Superior temporal gyrus (tissue), 1 donor: ENCODE results near the gene SAMD4A.
A peak's percentile ranks its signal among the peaks of the same experiment; 100 is the strongest.

ENCODE experiments used
- DNase-seq: peaks from one replicate; pipeline ENCODE4 v3.0.0-alpha.2; 2016; ENCODE audit errors: extremely low spot score

The SAMD4A gene

GRCh38 chr14:54564868-54565784 lies 1.8 kb upstream of the SAMD4A start:
- DNase-seq: peak; percentile 73

GRCh38 chr14:54565785-54566409 lies 1.0 kb upstream of the SAMD4A start:
- peak; percentile 86 for DNase-seq

GRCh38 chr14:54567224-54567638 lies 303 bp downstream of the SAMD4A start:
- no peak for DNase-seq

GRCh38 chr14:54567639-54568561 lies 972 bp downstream of the SAMD4A start:
- peak; percentile 35 for DNase-seq

GRCh38 chr14:54568821-54569595 lies 2.1 kb downstream of the SAMD4A start:
- DNase-seq: peak; percentile 37

GRCh38 chr14:54570047-54570446 lies 3.1 kb downstream of the SAMD4A start:
- DNase-seq: no peak

GRCh38 chr14:54570631-54571415 lies 3.9 kb downstream of the SAMD4A start:
- no peak for DNase-seq

- DNase-seq: no peak
Measured at GRCh38 chr14:54572316-54572715, 5.4 kb downstream of the SAMD4A start.

GRCh38 chr14:54574528-54574927 lies 7.6 kb downstream of the SAMD4A start:
- DNase-seq: no peak

- no peak for DNase-seq
Measured at GRCh38 chr14:54577494-54577893, 10.6 kb downstream of the SAMD4A start.

- DNase-seq: no peak
Measured at GRCh38 chr14:54577977-54578376, 11.0 kb downstream of the SAMD4A start.

- DNase-seq: no peak
Measured at GRCh38 chr14:54579621-54580020, 12.7 kb downstream of the SAMD4A start.

GRCh38 chr14:54580933-54581332 lies 14.0 kb downstream of the SAMD4A start:
- no peak for DNase-seq

- DNase-seq: no peak
Measured at GRCh38 chr14:54582334-54582733, 15.4 kb downstream of the SAMD4A start.

GRCh38 chr14:54584097-54584496 lies 17.2 kb downstream of the SAMD4A start:
- DNase-seq: no peak

- DNase-seq: no peak
Measured at GRCh38 chr14:54585214-54585613, 18.3 kb downstream of the SAMD4A start.

- no peak for DNase-seq
Measured at GRCh38 chr14:54589076-54589475, 22.1 kb downstream of the SAMD4A start.

GRCh38 chr14:54589843-54590242 lies 22.9 kb downstream of the SAMD4A start:
- DNase-seq: no peak

GRCh38 chr14:54590481-54590880 lies 23.6 kb downstream of the SAMD4A start:
- DNase-seq: no peak

- no peak for DNase-seq
Measured at GRCh38 chr14:54591461-54591860, 24.5 kb downstream of the SAMD4A start.
